ENCODE data around the gene TOR1A.

- no peak for TF ChIP-seq CTCF (IDR thresholded peaks at IDR 0.05)
- no peak for TF ChIP-seq POLR2A (IDR thresholded peaks at IDR 0.05)
Measured at GRCh38 chr9:129839324-129840023, 15.5 kb upstream of the TOR1A start.
